ENCODE results near the gene SIVA1.

Gene SIVA1

GRCh38 chr14:104785708-104786080 lies 32.7 kb downstream of the SIVA1 start:
- no peak for DNase-seq

GRCh38 chr14:104786091-104786586 lies 33.2 kb downstream of the SIVA1 start:
- no peak for DNase-seq

DNA sequence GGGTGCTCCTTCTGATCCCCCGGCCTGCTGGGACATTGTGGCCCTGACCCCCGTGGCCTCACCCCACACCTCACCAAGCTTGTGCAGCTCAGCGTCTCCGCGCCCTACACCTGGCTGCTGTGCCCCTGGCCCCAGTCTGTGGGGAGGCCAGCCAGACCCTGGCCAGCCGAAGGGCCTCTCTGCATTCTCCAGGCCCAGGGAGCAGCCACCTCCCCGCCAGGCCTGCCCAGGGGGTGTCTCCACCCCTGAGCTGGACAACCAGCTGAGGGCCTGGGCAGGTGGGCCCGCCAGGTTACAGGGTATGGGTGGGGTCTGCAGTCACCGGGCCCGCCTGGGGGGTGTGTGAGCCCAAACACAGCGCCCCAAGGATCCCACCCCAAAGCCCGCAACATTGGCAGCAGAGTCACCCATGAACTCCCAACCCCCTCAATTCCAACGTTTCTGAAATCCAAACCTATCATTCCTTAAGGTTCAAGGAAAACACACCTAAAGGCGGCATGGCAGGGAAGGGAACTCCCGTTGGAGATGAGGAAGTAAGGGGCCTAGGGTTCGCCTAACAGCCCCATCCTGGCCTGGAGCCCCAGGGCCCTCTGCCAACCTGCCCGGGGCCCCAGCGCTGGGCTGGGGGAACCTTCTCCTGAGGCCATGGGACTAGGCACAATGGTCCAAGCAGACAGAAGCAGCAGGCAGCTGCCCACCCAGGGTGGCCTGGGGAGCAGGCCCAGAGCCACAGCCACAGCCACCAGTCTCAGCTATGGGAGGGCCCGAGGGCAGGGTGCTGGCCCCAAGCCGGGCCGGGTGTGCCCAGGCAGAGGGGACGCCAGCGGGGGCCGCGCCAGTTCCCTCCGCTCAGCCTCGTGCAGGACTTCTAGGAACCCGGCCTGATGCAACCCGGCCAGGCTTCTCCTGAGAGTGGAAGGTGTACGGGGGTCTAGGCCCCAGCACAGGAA lies 34.1 kb downstream of the SIVA1 start:
- no peak for DNase-seq

DNA sequence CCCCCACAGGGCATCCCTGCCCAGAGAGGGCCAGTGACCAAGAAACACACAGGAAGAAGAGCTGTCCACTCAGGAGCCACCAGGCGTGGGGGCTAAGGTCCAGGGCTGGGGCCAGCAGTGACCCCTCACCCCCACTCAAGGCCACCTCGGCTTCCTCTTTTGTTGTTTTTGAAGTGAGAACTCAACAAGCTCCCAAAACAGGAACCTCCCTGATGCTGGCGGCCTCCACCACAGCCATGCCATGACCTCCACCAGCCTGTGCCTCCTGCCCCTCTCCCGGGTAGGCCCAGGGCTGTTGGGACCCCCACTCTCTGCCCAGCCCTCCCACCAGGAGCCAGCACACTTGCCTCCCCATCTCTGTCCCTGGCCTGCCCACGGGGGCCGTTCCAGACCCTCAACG lies 34.8 kb downstream of the SIVA1 start:
- DNase-seq: no peak

- no peak for DNase-seq
These were observed 35.3 kb downstream of the SIVA1 start for GRCh38 chr14:104788161-104788818.

- DNase-seq: no peak
These were observed 36.1 kb downstream of the SIVA1 start for GRCh38 chr14:104788873-104789663.

GRCh38 chr14:104789752-104790743 lies 37.1 kb downstream of the SIVA1 start:
- DNase-seq: no peak

GRCh38 chr14:104791425-104791824 lies 38.5 kb downstream of the SIVA1 start:
- DNase-seq: no peak

DNA sequence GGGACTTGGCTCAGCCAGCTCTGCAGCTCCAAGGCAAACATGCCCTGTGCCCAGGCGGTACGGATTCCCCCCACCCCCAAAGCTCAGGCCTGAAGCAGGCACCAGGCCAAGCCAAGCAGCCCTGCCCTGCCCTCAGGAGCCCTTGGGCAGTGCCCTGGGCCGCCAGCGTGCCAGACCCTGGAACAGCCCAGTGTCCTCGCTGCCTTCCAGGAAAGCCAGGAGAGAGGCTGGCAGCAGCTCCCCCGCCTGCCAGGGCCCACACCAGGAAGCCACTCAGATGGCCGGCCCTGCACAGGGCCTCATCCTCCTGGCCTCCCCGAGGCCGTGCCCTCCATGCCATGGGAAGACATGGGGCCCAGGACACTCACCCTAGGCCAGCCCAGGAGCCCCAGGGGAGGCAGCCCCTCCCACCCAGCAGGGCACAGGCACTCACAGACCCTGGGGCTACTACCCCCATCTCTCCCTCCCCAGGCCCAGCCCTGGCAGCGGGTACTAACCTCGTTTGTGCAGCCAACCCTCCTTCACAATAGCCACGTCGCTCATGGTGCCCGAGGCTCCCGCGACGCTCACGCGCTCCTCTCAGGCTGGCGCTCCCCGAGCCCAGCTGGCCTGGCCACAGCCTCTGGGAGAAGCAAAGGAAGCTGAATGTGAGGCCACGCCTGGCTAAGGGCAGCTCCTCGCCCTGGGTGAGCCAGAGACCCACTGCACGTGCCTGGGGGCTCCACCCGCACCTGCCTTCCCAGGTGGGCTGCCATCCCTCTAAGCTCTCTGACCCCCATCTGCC lies 39.3 kb downstream of the SIVA1 start:
- DNase-seq: no peak

- DNase-seq: no peak
These were observed 40.2 kb downstream of the SIVA1 start for GRCh38 chr14:104792945-104793702.

DNA sequence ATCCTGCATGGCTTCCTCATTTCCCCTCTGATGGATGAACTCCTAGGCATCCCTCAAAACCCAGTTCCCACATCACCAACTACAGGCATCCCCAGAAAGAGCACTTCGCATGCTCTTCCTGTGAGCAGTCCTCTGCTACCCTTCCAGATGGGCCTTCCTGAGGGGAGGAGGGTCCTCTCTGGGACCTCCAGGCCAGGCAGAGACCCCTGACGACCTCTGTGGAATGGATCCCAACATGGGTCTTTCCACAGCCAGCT lies 40.7 kb downstream of the SIVA1 start:
- no peak for DNase-seq

DNA sequence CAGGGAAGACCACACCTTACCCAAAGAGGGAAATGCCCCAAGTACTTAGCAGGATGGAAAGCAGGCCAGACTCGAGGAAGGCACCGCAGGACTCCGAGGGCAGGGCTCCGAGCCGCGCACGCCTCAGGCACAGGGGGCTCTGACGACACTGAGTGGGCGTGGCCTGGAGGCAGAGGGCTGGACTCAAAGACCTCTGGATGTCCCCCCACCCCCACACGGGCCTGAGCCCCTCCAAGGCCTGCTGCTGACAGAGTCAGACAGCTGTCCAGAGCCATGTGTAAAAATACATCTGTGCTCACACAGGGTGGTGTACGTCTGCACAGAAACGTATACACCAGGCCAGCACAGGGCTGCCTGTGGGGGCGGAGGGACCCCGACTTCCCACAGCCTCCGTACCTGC lies 41.2 kb downstream of the SIVA1 start:
- DNase-seq: peak; percentile 43

DNA sequence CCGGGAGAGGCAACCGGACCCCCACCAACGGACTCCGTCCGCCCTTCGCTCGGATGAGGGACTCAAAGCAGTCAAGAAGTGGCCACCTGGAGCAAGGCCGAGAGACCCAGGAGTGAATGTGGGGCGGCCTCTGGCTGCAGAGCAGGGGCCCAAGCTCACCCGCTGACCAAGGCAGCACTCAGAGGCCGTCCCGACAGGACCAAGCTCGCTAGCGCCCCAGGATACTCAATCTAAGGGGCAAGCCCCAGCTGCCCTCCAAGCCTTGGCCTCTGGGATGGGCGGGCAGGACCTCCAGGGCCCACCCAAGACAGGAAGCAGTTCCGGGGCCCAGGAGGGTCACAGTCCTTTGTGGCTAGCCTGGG lies 41.7 kb downstream of the SIVA1 start:
- DNase-seq: no peak

DNA sequence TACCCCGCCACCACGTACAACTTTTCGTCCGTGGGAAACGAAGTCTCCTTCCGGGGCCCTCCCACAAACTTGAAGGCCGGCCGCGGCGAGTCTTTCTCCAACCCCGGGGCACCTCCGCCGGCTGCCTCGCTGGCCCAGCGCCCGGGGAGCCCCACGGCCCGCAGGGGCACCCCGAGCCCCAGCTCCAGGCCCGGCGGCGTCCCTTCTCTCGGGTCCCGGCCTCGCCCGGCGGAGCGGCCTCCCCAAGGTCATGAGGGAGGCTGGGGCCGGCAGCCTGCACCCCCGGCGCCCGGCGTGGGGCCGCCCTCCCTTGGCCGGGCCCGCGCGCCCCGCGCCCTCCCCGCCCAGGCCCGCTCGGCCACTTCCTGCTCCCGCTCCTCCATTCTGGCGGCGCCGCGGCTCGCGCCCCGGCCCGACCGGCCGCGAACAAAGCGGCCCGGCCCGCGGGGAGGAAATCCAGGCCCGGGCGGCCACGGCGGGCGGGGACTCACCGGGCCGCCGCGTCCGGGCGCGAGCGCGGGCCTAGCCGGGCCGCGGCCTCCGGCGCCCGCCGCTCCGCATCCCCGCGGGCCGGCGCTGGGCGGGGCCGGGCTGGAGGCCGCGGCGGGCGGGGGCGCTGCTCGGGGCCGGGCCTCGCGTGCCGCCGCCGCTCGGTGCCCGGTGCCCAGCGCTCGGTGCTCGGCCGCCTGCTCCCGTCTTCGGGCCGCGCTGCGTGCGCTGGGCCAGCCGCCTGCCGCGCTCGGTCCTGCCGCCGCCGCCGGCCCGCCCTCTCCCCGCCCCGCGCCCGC lies 42.2 kb downstream of the SIVA1 start, which contains the start of gene AKT1:
TSS of gene AKT1 (minus strand) at position 756 of the 788 bp plus-strand sequence. CDS start 3,105 bp downstream, outside the sequence.
- no peak for DNase-seq

DNA sequence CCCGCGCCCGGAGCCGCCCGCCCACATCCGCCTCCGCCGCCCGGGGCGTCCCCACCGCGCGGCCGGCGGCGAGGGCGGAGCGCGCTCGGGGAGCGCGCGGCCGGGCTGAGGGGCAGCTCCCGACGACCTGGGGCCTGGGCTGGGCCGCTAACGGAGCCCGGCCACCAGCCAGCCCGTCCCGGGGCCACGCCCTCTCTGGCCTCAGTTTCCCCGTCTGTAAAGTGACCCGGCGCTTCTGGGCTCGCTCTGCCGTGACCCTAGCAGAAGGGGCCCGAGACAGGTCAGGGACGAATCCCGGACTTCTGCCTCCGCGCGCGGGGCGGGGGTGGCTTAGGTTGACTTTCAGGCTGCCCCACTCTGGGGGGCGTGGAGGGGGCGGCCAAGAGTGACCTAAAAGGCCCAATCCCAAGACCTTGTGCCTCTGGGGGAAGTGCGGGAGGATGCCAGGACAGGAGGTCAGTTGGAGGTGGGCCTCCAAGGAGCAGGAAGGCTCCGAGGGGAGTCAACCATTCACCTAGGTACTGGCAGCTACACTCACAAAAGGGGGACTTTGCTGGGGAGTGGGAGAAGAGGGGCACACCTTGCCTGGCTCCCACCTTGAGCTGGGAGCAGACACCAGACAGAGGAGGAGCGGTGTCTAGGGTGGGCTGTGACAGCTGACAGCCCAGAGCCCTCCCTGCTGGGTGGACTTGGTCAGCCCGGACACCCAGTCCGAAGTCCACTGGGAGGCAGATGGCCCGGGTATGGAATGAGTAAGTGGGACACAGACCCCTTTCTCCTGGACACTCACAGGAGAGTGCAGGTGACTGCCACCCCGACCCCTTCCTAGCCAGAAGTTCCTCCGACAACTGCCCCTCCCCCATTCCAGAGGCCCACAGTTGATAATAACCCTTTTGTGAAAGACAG lies 43.1 kb downstream of the SIVA1 start:
- DNase-seq: peak; percentile 58

- no peak for DNase-seq
These were observed 43.7 kb downstream of the SIVA1 start for GRCh38 chr14:104796687-104797081.

GRCh38 chr14:104797115-104798044 lies 44.4 kb downstream of the SIVA1 start:
- DNase-seq: no peak
